ENCODE measurements around the gene AGBL4.
"Not testable (repeated sequence)": the region's sequence is repeated elsewhere in the genome, so short reads cannot be mapped to it uniquely, and the experiment has no call there.

Gene AGBL4

GRCh38 chr1:50023292-50024159, at the start of gene AGBL4:
Gene AGBL4 (minus strand): TSS chr1:50023954.
- DNase-seq, result no peak

GRCh38 chr1:50066806-50067205, 43.1 kb upstream of the AGBL4 start:
- no peak for DNase-seq

- no peak for DNase-seq
Observed at GRCh38 chr1:50060279-50060678, 36.5 kb upstream of the AGBL4 start.

- DNase-seq, result no peak
Observed at GRCh38 chr1:50048791-50049190, 25.0 kb upstream of the AGBL4 start.

- no peak for DNase-seq
Observed at GRCh38 chr1:50047916-50048694, 24.4 kb upstream of the AGBL4 start.

GRCh38 chr1:50038237-50038809, 14.6 kb upstream of the AGBL4 start:
- DNase-seq, result no peak

GRCh38 chr1:50027794-50028193, 4.0 kb upstream of the AGBL4 start:
- no peak for DNase-seq

- DNase-seq, result no peak
Observed at GRCh38 chr1:49995734-49996133, 28.0 kb downstream of the AGBL4 start.

- DNase-seq, result no peak
Observed at GRCh38 chr1:49971088-49971487, 52.7 kb downstream of the AGBL4 start.

GRCh38 chr1:49951385-49951784, 72.4 kb downstream of the AGBL4 start:
- no peak for DNase-seq

GRCh38 chr1:49915301-49915700, 108.5 kb downstream of the AGBL4 start:
- DNase-seq, result not testable (repeated sequence)

- no peak for DNase-seq
Observed at GRCh38 chr1:49906365-49906764, 117.4 kb downstream of the AGBL4 start.

GRCh38 chr1:49864581-49864980, 159.2 kb downstream of the AGBL4 start:
- DNase-seq, result no peak

GRCh38 chr1:49854741-49855140, 169.0 kb downstream of the AGBL4 start:
- no peak for DNase-seq

- no peak for DNase-seq
Observed at GRCh38 chr1:49842596-49842995, 181.2 kb downstream of the AGBL4 start.

GRCh38 chr1:49841767-49842166, 182.0 kb downstream of the AGBL4 start:
- DNase-seq, result no peak

GRCh38 chr1:49824261-49824660, 199.5 kb downstream of the AGBL4 start:
- DNase-seq, result no peak

- DNase-seq, result no peak
Observed at GRCh38 chr1:49817681-49818080, 206.1 kb downstream of the AGBL4 start.

GRCh38 chr1:49787013-49787412, 236.7 kb downstream of the AGBL4 start:
- DNase-seq, result not testable (repeated sequence)

- DNase-seq, result no peak
Observed at GRCh38 chr1:49765034-49765433, 258.7 kb downstream of the AGBL4 start.

- not testable (repeated sequence) for DNase-seq
Observed at GRCh38 chr1:49738118-49738517, 285.6 kb downstream of the AGBL4 start.

- no peak for DNase-seq
Observed at GRCh38 chr1:49728377-49728776, 295.4 kb downstream of the AGBL4 start.

- DNase-seq, result no peak
Observed at GRCh38 chr1:49723662-49724061, 300.1 kb downstream of the AGBL4 start.

All from activated CD4-positive, alpha-beta T cell treated with anti-CD3 and anti-CD28 coated beads for 1 hour (primary cell).